ENCODE results near the gene KDM1B.
A peak's percentile ranks its signal among the peaks of the same experiment; 100 is the strongest.

Gene KDM1B

GRCh38 chr6:18218233-18218632 is 63.0 kb downstream of the KDM1B start:
- ChIA-PET POLR2A (no interaction called here), CTCF (interaction anchor here (1.0 kb wide), 1 partner anchor 23 kb away, joined by 4 read pairs; no protein-coding TSS in a partner anchor)
- H3K36me3 ChIP-seq (ENCODE audit: control insufficient read depth in 2 of 2, insufficient read depth in 1 of 2, low read length in 2 of 2) = peaks cover 11 to 24% of the 10 kb centered on the region in 2 experiments
- no peaks in the 10 kb centered on the region for H3K4me1 ChIP-seq (ENCODE audit: control insufficient read depth, insufficient read depth, low read length)
- TF ChIP-seq ZNF175 (tag by site-specific recombination; IDR thresholded peaks at IDR 0.05) (no peak), ZNF544 (tag by site-specific recombination; IDR thresholded peaks at IDR 0.05) (no peak), ZNF529 (tag by site-specific recombination; IDR thresholded peaks at IDR 0.05; ENCODE audit: insufficient replicate concordance) (no peak), SCRT1 (tag by site-specific recombination; IDR thresholded peaks at IDR 0.05; ENCODE audit: borderline replicate concordance) (no peak), ZNF692 (tag by site-specific recombination; IDR thresholded peaks at IDR 0.05) (no peak), ZNF138 (tag by site-specific recombination; IDR thresholded peaks at IDR 0.05; ENCODE audit: borderline replicate concordance) (no peak), KLF7 (tag by site-specific recombination; IDR thresholded peaks at IDR 0.05; ENCODE audit: borderline replicate concordance) (no peak), ZNF629 (tag by site-specific recombination; IDR thresholded peaks at IDR 0.05) (peak; percentile 48; the same call in 1 of the 2 replicates), RBAK (tag by site-specific recombination; IDR thresholded peaks at IDR 0.05) (no peak), YY2 (tag by site-specific recombination; IDR thresholded peaks at IDR 0.05) (no peak), ATF2 (tag by site-specific recombination; IDR thresholded peaks at IDR 0.05; ENCODE audit: low read depth) (peak; percentile 81; the same call in 1 of the 2 replicates), ZNF596 (tag by site-specific recombination; IDR thresholded peaks at IDR 0.05) (no peak), ZNF677 (tag by site-specific recombination; IDR thresholded peaks at IDR 0.05) (no peak)
- no peak overlapping the region for H3K27ac ChIP-seq (ENCODE audit: extremely low read depth, low read depth, low read length)
- no peaks in the 10 kb centered on the region for H3K9me3 ChIP-seq (ENCODE audit: control insufficient read depth, insufficient read depth, low read depth, low read length)
- no peak overlapping the region for H3K4me3 ChIP-seq (ENCODE audit: low read depth, low read length)

GRCh38 chr6:18219591-18219990 is 64.4 kb downstream of the KDM1B start:
- POLR2A ChIA-PET = interaction anchor here (0.6 kb wide), 1 partner anchor 31 kb away, joined by 13 read pairs; no protein-coding TSS in a partner anchor
- Histone ChIP-seq H3K4me3 (ENCODE audit: low read depth, low read length) (no peak overlapping the region), H3K9me3 (ENCODE audit: control insufficient read depth, insufficient read depth, low read depth, low read length) (no peaks in the 10 kb centered on the region), H3K4me1 (ENCODE audit: control insufficient read depth, insufficient read depth, low read length) (no peaks in the 10 kb centered on the region), H3K27ac (ENCODE audit: extremely low read depth, low read depth, low read length) (no peak overlapping the region), H3K36me3 (ENCODE audit: control insufficient read depth in 2 of 2, insufficient read depth in 1 of 2, low read length in 2 of 2) (peaks cover 22 to 36% of the 10 kb centered on the region in 2 experiments)
- TF ChIP-seq MZF1 (tag by site-specific recombination; IDR thresholded peaks at IDR 0.05; ENCODE audit: borderline replicate concordance) (0 out of 2 replicates have a peak, but pooled peaks have one; percentile 19), ZNF600 (tag by site-specific recombination; IDR thresholded peaks at IDR 0.05) (0 out of 2 replicates have a peak, but pooled peaks have one; percentile 11), ZNF510 (tag by site-specific recombination; IDR thresholded peaks at IDR 0.05; ENCODE audit: insufficient replicate concordance) (no peak)
- CTCF ChIA-PET = no interaction called here

- Histone ChIP-seq H3K9me3 (ENCODE audit: control insufficient read depth, insufficient read depth, low read depth, low read length) (no peaks in the 10 kb centered on the region), H3K36me3 (ENCODE audit: control insufficient read depth in 2 of 2, insufficient read depth in 1 of 2, low read length in 2 of 2) (peaks cover 37 to 46% of the 10 kb centered on the region in 2 experiments), H3K27ac (ENCODE audit: extremely low read depth, low read depth, low read length) (no peak overlapping the region), H3K4me3 (ENCODE audit: low read depth, low read length) (no peak overlapping the region), H3K4me1 (ENCODE audit: control insufficient read depth, insufficient read depth, low read length) (no peaks in the 10 kb centered on the region)
- TF ChIP-seq ZBTB49 (tag by site-specific recombination; IDR thresholded peaks at IDR 0.05; ENCODE audit: low read depth) (no peak), ZNF626 (tag by site-specific recombination; IDR thresholded peaks at IDR 0.05) (no peak), ZNF114 (tag by site-specific recombination; IDR thresholded peaks at IDR 0.05) (no peak), WT1 (tag by site-specific recombination; IDR thresholded peaks at IDR 0.05) (0 out of 2 replicates have a peak, but pooled peaks have one; percentile 48), ZBTB6 (tag by site-specific recombination; IDR thresholded peaks at IDR 0.05) (no peak)
- CTCF ChIA-PET = no interaction called here
- POLR2A ChIA-PET = interaction anchor here (0.9 to 1.1 kb wide), 2 partner anchors 10 to 67 kb away, joined by 3 read pairs; no protein-coding TSS in a partner anchor
Observed at GRCh38 chr6:18221288-18221615, 66.0 kb downstream of the KDM1B start.
